Left renal pelvis (tissue), 4 donors: Measurements from ENCODE around the gene FLOT1. TPM values are rescaled to one million over a fixed set of nuclear protein-coding genes. Genes with fewer than 3 reads are reported as not detected.

ENCODE experiments used
- DNase-seq, 4 donors: peaks; one replicate each; pipeline ENCODE4 v3.0.0-alpha.2; 2013; ENCODE audit warnings: low read depth in 4 of 4, low spot score in 3 of 4
- polyA plus RNA-seq, 4 donors: library from polyadenylated mRNA; unstranded; fragments of 120-200 nt; gene quantifications; one replicate each; pipeline ENCODE4 v1.2.1, GENCODE V29; 2013; ENCODE audit not compliant: insufficient read length in 4 of 4

FLOT1 gene, protein sequence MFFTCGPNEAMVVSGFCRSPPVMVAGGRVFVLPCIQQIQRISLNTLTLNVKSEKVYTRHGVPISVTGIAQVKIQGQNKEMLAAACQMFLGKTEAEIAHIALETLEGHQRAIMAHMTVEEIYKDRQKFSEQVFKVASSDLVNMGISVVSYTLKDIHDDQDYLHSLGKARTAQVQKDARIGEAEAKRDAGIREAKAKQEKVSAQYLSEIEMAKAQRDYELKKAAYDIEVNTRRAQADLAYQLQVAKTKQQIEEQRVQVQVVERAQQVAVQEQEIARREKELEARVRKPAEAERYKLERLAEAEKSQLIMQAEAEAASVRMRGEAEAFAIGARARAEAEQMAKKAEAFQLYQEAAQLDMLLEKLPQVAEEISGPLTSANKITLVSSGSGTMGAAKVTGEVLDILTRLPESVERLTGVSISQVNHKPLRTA
- polyA plus RNA-seq: 100 to 1,000 TPM; 103 to 143 (median 138) TPM

DNA sequence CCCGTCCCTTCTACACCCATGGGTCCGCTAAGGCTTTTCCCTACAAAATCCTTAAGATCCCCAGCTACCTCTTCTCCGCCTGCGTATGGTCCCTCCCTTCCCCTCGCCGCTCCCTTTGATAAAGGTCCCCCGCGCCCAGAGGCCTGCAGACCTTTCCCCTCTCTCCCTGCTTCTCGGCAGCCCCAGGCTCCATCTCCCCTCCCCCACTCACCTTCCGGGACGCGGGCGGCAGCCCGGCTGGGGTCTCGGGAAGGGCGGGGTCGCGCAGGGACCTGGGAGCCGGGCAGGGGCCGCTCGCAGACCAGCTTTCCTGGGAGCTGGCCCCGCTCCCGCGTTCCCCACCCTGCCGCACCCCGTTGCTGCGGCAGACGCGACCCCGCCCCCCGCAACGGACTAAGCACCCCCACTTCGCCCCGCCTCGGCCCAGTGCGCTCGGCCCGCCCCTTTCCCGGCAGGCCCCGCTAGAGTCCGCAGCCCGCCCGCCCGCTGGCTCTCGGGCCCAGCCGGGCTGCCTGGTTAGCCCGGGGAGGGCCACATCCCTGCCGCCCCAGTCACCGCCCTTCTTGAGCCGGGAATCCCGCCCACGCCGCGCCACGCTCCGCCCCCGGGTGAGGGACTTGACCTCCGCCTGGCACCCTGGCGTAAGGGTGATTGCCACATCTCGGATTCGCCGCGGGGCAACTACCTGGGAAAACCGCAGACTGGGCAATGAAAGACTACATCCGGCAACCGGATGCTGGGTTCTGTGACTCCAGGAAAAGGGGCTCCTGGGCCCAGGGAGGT lies at the start of gene FLOT1:
Gene FLOT1 (minus strand): TSS at position 372 of the 783 bp plus-strand sequence. CDS start 498 bp downstream, outside the sequence.
- peak in 3 of 4 donors; percentile 62 to 81 (median 74) for DNase-seq

GRCh38 chr6:30790724-30791383 lies 48.4 kb upstream of the FLOT1 start:
- DNase-seq: no peak

- no peak for DNase-seq
Measured at GRCh38 chr6:30789606-30790005, 47.1 kb upstream of the FLOT1 start.

- DNase-seq: no peak
Measured at GRCh38 chr6:30787954-30788353, 45.5 kb upstream of the FLOT1 start.

DNA sequence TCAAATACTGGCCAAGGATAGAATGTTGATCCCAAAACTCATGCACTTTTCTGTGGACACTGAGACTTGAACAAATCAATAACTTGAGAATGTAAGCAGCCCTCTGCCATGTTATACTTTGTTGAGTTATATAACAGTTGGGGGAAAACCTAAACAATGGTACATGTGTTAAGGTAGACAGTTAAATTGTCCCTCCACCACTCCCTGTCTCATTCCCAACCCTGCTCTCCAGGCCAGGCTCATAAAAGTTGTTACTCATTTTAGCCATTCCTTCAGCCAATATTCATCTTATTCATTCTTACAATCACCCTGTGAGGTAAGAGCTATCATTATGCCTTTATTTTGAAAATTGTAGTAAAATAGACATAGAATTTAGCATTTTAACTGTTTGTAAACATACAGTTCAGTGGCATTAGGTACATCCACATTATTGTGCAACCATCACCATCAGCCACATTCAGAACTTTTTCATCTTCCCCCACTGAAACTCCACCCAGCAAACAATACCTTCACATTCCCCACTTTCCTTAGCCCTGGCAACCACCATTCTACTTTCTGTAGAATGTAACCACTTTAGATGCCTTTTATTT lies 40.0 kb upstream of the FLOT1 start:
- no peak for DNase-seq

- DNase-seq: peak in 1 of 4 donors; percentile 66
Measured at GRCh38 chr6:30781743-30782424, 39.4 kb upstream of the FLOT1 start.

- DNase-seq: no peak
Measured at GRCh38 chr6:30781395-30781742, 38.9 kb upstream of the FLOT1 start.

- no peak for DNase-seq
Measured at GRCh38 chr6:30780642-30780920, 38.1 kb upstream of the FLOT1 start.

- no peak for DNase-seq
Measured at GRCh38 chr6:30779850-30780641, 37.6 kb upstream of the FLOT1 start.

DNA sequence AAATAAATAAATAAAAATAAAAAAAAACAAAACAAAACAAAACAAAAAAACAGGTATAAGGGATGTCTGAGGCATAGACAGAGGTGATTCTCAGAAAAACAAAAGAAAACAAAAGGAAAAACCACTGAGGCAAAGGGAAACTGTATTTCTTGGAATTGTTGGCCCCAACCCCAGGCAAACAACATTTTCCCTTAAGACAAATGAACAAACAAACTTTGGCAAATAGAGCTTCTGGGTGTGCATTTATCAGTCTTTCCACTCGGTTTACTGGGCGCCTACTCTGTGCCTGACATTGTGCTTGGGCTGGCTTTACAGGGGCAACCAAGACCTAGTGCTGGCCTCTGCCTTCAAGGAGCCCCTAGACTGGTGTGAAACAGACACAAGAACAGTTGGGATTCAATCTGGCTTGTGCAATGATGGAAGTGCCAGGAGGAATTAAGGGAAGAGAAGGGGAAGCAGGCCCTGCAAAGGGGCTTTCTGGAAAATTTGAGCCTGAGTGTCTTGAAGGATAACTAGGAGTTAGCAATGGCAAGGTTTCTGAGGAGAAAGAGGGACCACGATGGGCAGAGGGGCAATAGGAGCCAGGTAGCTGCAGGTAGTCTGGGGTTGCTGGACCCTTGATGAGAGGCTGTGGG lies 35.6 kb upstream of the FLOT1 start:
- no peak for DNase-seq

DNA sequence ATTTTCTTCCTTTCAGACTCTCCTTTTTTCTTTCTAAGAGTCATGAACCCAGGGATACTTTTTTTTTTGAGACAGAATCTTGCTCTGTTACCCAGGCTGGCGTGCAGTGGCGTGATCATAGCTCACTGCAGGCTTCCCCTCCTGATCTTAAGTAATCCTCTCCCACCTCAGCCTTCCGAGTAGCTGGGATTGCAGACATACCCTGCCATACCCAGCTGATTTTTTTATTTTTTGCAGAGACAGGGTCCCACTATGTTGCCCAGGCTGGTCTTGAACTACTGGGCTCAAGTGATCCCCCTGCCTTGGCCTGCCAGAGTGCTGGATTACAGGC lies 34.6 kb upstream of the FLOT1 start:
- DNase-seq: no peak

DNA sequence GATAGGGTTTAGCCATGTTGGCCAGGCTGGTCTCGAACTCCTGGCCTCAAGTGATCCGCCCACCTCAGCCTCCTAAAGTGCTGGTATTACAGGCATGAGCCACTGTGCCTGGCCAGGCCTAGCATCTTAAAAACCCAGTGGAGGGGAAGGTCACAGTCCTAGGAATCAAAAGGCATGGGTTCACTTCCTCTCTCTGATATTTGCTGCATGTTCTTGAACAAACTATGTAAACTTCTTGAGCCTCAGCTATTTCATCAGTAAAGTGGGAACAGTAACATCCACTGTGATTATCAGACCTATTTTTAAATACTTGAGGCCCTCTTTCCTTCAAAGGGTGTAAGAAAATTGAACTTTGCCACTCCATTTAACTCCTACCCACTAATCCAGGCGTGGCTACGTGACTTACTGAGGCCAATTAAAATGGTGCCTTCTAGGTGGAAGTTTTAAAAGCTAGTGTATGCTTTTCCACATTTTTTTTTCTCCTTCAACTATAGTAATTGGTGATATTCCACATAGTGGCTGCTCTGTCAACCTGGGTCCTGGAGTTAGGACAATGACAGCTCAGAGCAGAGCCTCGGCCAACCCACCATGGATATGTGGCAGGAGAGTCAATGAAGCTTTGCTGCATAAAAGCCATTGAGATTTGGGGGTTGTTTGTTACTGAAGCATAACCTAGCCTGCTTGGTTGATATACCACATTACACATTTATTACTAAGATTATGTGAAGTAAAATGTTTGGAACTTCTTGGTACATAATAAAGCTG lies 34.1 kb upstream of the FLOT1 start:
- DNase-seq: no peak

DNA sequence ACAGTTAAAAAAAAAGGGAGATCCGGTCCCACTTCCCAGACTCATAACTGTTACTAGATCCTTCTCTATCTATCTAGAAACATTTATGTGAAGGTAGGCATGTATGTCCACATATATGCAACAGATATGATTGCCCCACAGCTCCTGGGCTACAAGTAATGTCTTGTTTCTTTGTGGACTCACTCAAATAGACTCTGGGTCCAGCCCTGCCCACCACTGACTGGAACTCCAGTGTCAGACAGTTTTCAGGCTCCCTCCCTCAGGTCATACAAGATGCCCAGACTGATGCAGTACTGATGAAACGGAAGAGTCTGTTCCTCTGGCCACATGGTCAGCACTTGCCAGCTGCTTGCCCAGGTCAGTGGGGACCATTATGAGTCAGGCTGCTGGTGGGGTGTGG lies 32.6 kb upstream of the FLOT1 start:
- no peak for DNase-seq

DNA sequence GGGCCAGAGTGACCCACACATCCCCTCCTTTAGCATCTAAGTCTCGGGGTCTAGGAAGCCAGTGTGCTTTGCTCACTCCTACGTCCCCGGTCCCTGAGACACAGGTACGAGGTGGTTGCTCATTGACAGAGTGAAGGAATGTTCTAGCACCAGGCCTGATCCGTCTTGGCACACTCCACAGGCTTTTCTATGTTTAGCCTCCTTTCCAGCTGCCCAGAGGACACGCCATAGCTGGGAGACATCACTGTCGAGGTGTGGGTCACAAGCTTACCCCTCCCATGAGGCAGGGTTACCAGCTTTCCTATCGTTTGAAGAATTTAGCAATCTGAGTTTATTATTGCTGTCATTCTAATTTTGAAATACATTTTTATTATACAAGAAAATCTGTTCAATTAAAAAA lies 32.2 kb upstream of the FLOT1 start:
- DNase-seq: no peak

- DNase-seq: no peak
Measured at GRCh38 chr6:30770592-30770991, 28.1 kb upstream of the FLOT1 start.

DNA sequence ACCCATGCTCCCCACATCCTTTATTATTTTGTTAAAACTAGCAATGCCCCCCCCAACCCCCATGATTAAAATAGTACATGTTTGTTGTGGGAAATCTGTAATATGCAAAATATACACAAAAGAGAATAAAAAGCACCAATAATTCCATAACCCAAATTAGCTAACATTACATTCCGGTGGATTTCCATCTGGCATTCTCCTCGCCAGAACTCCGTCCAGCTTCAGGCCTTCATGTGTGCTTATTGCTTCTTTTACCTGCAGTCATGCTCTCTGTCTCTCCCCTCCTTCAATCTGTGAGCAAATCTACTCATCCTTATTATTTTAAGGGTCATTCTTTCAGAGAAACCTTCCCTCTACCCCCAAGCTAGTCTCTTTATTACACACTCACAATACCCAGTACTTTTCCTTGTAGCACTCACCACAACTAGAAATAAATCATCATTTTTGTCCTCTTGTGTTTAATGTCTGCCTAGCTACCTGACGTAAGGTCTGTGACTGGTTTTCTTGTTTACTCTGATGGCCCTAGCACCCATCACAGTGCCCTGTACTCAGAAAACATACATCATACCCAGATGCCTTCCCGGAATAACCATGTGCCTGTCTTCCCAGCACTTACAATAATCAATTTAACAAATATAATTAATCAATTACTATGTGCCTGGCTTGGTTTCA lies 27.5 kb upstream of the FLOT1 start:
- no peak for DNase-seq

GRCh38 chr6:30769088-30769852 lies 26.8 kb upstream of the FLOT1 start:
- no peak for DNase-seq
